PFSK-1 (cell line): ENCODE data around the gene STARD3.

ENCODE experiments used
- FOXP2 ChIP-seq: optimal IDR thresholded peaks from 2 replicates; pipeline ENCODE3; 2011; ENCODE audit warnings: borderline replicate concordance, control low read depth, inconsistent platforms; ENCODE audit not compliant: insufficient read depth; ENCODE audit errors: extremely low read length, extremely low read depth
- POLR2AphosphoS5 ChIP-seq: IDR thresholded peaks from 2 replicates; pipeline ENCODE4 v1.6.1; 2012; ENCODE audit warnings: low read depth, mild to moderate bottlenecking, control low read depth, low read length, moderate library complexity
- REST ChIP-seq, 2 experiments: IDR thresholded peaks; 2 replicates each; pipeline versions ENCODE4 v1.6.1 to v1.8.0; 2011 to 2012; ENCODE audit warnings: low read depth in 2 of 2, low read length in 2 of 2, control low read depth in 1 of 2, inconsistent platforms in 1 of 2, mild to moderate bottlenecking in 1 of 2, moderate library complexity in 1 of 2; ENCODE audit not compliant: insufficient read depth in 1 of 2
- TAF1 ChIP-seq: IDR thresholded peaks from 2 replicates; pipeline ENCODE4 v1.6.1; 2012; ENCODE audit warnings: low read length, control low read depth, borderline replicate concordance; ENCODE audit not compliant: insufficient read depth

- TF ChIP-seq TAF1 (no peak), POLR2AphosphoS5 (no peak), REST (IDR thresholded peaks at IDR 0.05; ENCODE audit: insufficient read depth in 1 of 2, low read depth in 2 of 2, low read length in 2 of 2) (no peak), FOXP2 (no peak)
Measured at GRCh38 chr17:39608142-39608981, 28.6 kb upstream of the STARD3 start.
